Colonic mucosa (tissue), 4 donors: Measurements from ENCODE around the gene GRIK2. TPM values are rescaled to one million over a fixed set of nuclear protein-coding genes. Genes with fewer than 3 reads are reported as not detected.

ENCODE experiments used
- DNase-seq: peaks from one replicate; pipeline ENCODE4 v3.0.0-alpha.2; 2020
- H3K27ac ChIP-seq: fragments of 200-600 bp; one replicate; pipeline ENCODE4 v1.8.0; 2021
- H3K27me3 ChIP-seq: fragments of 200-600 bp; one replicate; pipeline ENCODE4 v1.8.0; 2021
- H3K36me3 ChIP-seq: fragments of 200-600 bp; one replicate; pipeline ENCODE4 v1.8.0; 2021
- H3K4me1 ChIP-seq: fragments of 200-600 bp; one replicate; pipeline ENCODE4 v1.8.0; 2021; ENCODE audit warnings: mild to moderate bottlenecking
- H3K4me3 ChIP-seq: fragments of 200-600 bp; one replicate; pipeline ENCODE4 v1.8.0; 2021
- H3K9ac ChIP-seq, 2 donors: one replicate each; pipeline ENCODE4 v1.7.0; 2013; ENCODE audit warnings: control low read depth in 2 of 2, low read depth in 2 of 2, low read length in 2 of 2
- H3K9me3 ChIP-seq: fragments of 200-600 bp; one replicate; pipeline ENCODE4 v1.8.0; 2021
- CTCF ChIP-seq: fragments of 200-600 bp; IDR thresholded peaks from one replicate; pipeline ENCODE4 v1.8.0; 2022; ENCODE audit warnings: antibody characterized with exemption, mild to moderate bottlenecking
- intact Hi-C: fragments of 100-400 bp; cut with DNase I; formaldehyde crosslinking; loops from one replicate; pipeline ENCODE4 v1.14.1; 2022
- total RNA-seq, 2 donors: library from RNA; stranded (reverse); fragmentation: NEBNext Ultra II Directional in 1 of 2; extraction: Animal tissue kit (Norgen Biotek cat#: 25700) in 1 of 2; gene quantifications; one replicate each; pipeline ENCODE4 v1.2.1, GENCODE V29; 2021
- donor health status: healthy.
- donor health status: DM: no; HTN: no; CAD: no.
- donor health status: DM: no; HTN: no; CAD: no.

GRIK2 gene
- total RNA-seq, 2 donors from 2014 or later: 0.50 to 0.72 TPM

- Histone ChIP-seq H3K9me3 (no peaks in the 10 kb centered on the region), H3K4me3 (no peak overlapping the region), H3K27ac (no peak overlapping the region), H3K36me3 (no peaks in the 10 kb centered on the region), H3K27me3 (no peaks in the 10 kb centered on the region), H3K9ac (no peak overlapping the region), H3K4me1 (no peaks in the 10 kb centered on the region)
- no peak for TF ChIP-seq CTCF
- DNase-seq: no peak
- intact Hi-C loops: no loop called here
These were observed 539.2 kb downstream of the GRIK2 start for GRCh38 chr6:101932704-101933103.

- DNase-seq: no peak
- Histone ChIP-seq H3K9me3 (no peaks in the 10 kb centered on the region), H3K27ac (no peak overlapping the region), H3K9ac (no peak overlapping the region), H3K4me1 (no peaks in the 10 kb centered on the region), H3K27me3 (no peaks in the 10 kb centered on the region), H3K36me3 (no peaks in the 10 kb centered on the region), H3K4me3 (no peak overlapping the region)
- intact Hi-C loops: no loop called here
- TF ChIP-seq CTCF: no peak
These were observed 542.2 kb downstream of the GRIK2 start for GRCh38 chr6:101935732-101936131.

GRCh38 chr6:101936516-101936915, 543.0 kb downstream of the GRIK2 start:
- TF ChIP-seq CTCF: no peak
- no peak for DNase-seq
- Histone ChIP-seq H3K9ac (no peak overlapping the region), H3K4me1 (no peaks in the 10 kb centered on the region), H3K9me3 (no peaks in the 10 kb centered on the region), H3K4me3 (no peak overlapping the region), H3K27me3 (no peaks in the 10 kb centered on the region), H3K36me3 (no peaks in the 10 kb centered on the region), H3K27ac (no peak overlapping the region)
- intact Hi-C loops: no loop called here

GRCh38 chr6:101937108-101937507, 543.6 kb downstream of the GRIK2 start:
- Histone ChIP-seq H3K27me3 (no peaks in the 10 kb centered on the region), H3K9me3 (no peaks in the 10 kb centered on the region), H3K27ac (no peak overlapping the region), H3K36me3 (no peaks in the 10 kb centered on the region), H3K9ac (no peak overlapping the region), H3K4me1 (no peaks in the 10 kb centered on the region), H3K4me3 (no peak overlapping the region)
- TF ChIP-seq CTCF: no peak
- intact Hi-C loops: no loop called here
- no peak for DNase-seq

GRCh38 chr6:101940391-101940790, 546.9 kb downstream of the GRIK2 start:
- no peak for TF ChIP-seq CTCF
- intact Hi-C loops: no loop called here
- H3K27ac ChIP-seq: no peak overlapping the region
- no peaks in the 10 kb centered on the region for H3K4me1 ChIP-seq
- H3K9ac ChIP-seq: no peak overlapping the region
- H3K27me3 ChIP-seq: no peaks in the 10 kb centered on the region
- no peaks in the 10 kb centered on the region for H3K36me3 ChIP-seq
- no peaks in the 10 kb centered on the region for H3K9me3 ChIP-seq
- H3K4me3 ChIP-seq: no peak overlapping the region
- no peak for DNase-seq

GRCh38 chr6:101956961-101957360, 563.5 kb downstream of the GRIK2 start:
- intact Hi-C loops: no loop called here

More at GRCh38 chr6:101956961-101957360, 563.5 kb downstream of the GRIK2 start:
- Histone ChIP-seq H3K36me3 (no peaks in the 10 kb centered on the region), H3K27ac (no peak overlapping the region), H3K4me3 (no peak overlapping the region), H3K9ac (no peak overlapping the region), H3K9me3 (no peaks in the 10 kb centered on the region), H3K27me3 (no peaks in the 10 kb centered on the region), H3K4me1 (no peaks in the 10 kb centered on the region)
- no peak for DNase-seq
- no peak for TF ChIP-seq CTCF
